Cerebellar cortex (tissue), 1 donor: ENCODE data around the gene CHST11.

Experiments used
- DNase-seq: peaks from one replicate; pipeline ENCODE4 v3.0.0-alpha.2; 2015; ENCODE audit warnings: low spot score

Gene CHST11

GRCh38 chr12:104456417-104456949 is at the start of gene CHST11:
Gene CHST11 (plus strand): TSS chr12:104456948.
- DNase-seq = peak; percentile 80

GRCh38 chr12:104407438-104407837 is 49.3 kb upstream of the CHST11 start:
- no peak for DNase-seq

- DNase-seq = no peak
Measured at GRCh38 chr12:104407922-104408321, 48.8 kb upstream of the CHST11 start.

- no peak for DNase-seq
Measured at GRCh38 chr12:104410326-104410725, 46.4 kb upstream of the CHST11 start.

- no peak for DNase-seq
Measured at GRCh38 chr12:104410786-104411185, 46.0 kb upstream of the CHST11 start.

GRCh38 chr12:104411826-104412641 is 44.7 kb upstream of the CHST11 start:
- DNase-seq = no peak

GRCh38 chr12:104412681-104413080 is 44.1 kb upstream of the CHST11 start:
- no peak for DNase-seq

- no peak for DNase-seq
Measured at GRCh38 chr12:104413330-104413729, 43.4 kb upstream of the CHST11 start.

GRCh38 chr12:104414581-104415341 is 42.0 kb upstream of the CHST11 start:
- no peak for DNase-seq

GRCh38 chr12:104415342-104415980 is 41.3 kb upstream of the CHST11 start:
- DNase-seq = no peak

- DNase-seq = no peak
Measured at GRCh38 chr12:104416136-104416535, 40.6 kb upstream of the CHST11 start.

GRCh38 chr12:104416585-104416984 is 40.2 kb upstream of the CHST11 start:
- no peak for DNase-seq

GRCh38 chr12:104419717-104420116 is 37.0 kb upstream of the CHST11 start:
- no peak for DNase-seq

- no peak for DNase-seq
Measured at GRCh38 chr12:104420868-104421267, 35.9 kb upstream of the CHST11 start.

GRCh38 chr12:104421343-104421742 is 35.4 kb upstream of the CHST11 start:
- DNase-seq = no peak

GRCh38 chr12:104422441-104422840 is 34.3 kb upstream of the CHST11 start:
- DNase-seq = no peak

- no peak for DNase-seq
Measured at GRCh38 chr12:104423273-104423672, 33.5 kb upstream of the CHST11 start.

- DNase-seq = no peak
Measured at GRCh38 chr12:104423809-104424208, 32.9 kb upstream of the CHST11 start.

- no peak for DNase-seq
Measured at GRCh38 chr12:104424955-104425354, 31.8 kb upstream of the CHST11 start.

- no peak for DNase-seq
Measured at GRCh38 chr12:104425614-104426013, 31.1 kb upstream of the CHST11 start.

GRCh38 chr12:104426926-104427546 is 29.7 kb upstream of the CHST11 start:
- DNase-seq = no peak

- no peak for DNase-seq
Measured at GRCh38 chr12:104427547-104427938, 29.2 kb upstream of the CHST11 start.
